NB4 (cell line): ENCODE results near the gene SAE1.

Experiments
- POLR2A ChIP-seq: IDR thresholded peaks from 2 replicates; pipeline ENCODE4 v1.6.1; 2011; ENCODE audit warnings: mild to moderate bottlenecking; ENCODE audit not compliant: insufficient read length; ENCODE audit errors: extremely low read depth
- TF ChIP-seq, protein P1 (sequence below): IDR thresholded peaks from one replicate; pipeline ENCODE4 v1.5.1; 2012; ENCODE audit warnings: low read depth, low read length

DNA sequence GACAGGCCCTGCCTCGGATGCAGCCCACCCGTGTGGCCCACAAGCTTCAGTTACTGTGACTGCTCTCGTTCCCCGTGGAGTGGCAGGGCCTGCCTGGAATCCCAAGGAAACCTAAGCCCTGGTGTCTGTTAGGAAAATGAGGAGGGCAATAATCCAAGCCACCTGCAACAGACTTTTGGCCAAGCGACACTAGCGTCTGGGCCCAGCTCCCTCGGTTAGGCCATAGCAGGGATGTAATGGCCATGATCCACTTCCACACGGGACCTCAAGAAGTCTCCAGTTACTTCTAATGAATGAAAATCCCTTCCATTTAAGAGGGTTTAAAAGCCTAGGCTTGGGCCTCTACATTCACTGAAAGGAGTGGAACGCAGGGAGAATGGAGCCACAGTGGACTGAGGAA, 26.0 kb upstream of the SAE1 start:
- TF ChIP-seq, protein P1, sequence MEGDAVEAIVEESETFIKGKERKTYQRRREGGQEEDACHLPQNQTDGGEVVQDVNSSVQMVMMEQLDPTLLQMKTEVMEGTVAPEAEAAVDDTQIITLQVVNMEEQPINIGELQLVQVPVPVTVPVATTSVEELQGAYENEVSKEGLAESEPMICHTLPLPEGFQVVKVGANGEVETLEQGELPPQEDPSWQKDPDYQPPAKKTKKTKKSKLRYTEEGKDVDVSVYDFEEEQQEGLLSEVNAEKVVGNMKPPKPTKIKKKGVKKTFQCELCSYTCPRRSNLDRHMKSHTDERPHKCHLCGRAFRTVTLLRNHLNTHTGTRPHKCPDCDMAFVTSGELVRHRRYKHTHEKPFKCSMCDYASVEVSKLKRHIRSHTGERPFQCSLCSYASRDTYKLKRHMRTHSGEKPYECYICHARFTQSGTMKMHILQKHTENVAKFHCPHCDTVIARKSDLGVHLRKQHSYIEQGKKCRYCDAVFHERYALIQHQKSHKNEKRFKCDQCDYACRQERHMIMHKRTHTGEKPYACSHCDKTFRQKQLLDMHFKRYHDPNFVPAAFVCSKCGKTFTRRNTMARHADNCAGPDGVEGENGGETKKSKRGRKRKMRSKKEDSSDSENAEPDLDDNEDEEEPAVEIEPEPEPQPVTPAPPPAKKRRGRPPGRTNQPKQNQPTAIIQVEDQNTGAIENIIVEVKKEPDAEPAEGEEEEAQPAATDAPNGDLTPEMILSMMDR, result no peak
- no peak for TF ChIP-seq POLR2A
